ENCODE results near the gene NAA16.

NAA16 gene

DNA sequence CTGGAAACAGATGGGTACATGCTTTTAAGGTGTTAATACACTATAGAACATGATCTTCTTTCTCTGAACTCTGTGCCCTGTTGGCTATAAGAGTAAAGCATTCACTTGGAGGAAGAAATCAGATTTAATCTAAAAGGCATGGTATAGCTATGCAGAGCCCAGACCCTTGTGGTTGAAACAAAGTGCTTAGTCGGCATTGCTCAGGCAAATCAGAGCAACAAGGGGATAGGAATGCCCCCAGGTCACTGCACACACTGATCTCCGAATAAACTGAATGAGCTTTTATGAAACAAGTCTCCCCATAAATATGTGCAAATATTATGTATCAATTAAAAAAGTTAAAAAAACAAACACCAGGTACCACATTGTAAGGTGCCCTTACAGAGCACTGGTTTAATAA, 94.3 kb downstream of the NAA16 start:
- H3K4me3 ChIP-seq (ENCODE audit: low read depth, low read length): no peak overlapping the region
- TF ChIP-seq POLR2A (IDR thresholded peaks at IDR 0.05; ENCODE audit: extremely low read depth, insufficient read length): no peak
- TF ChIP-seq, protein P1, sequence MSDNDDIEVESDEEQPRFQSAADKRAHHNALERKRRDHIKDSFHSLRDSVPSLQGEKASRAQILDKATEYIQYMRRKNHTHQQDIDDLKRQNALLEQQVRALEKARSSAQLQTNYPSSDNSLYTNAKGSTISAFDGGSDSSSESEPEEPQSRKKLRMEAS (IDR thresholded peaks at IDR 0.05; ENCODE audit: low read depth, low read length): no peak
- no peak for TF ChIP-seq MYC (IDR thresholded peaks at IDR 0.05; ENCODE audit: low read depth, low read length)
- TF ChIP-seq, protein P2, sequence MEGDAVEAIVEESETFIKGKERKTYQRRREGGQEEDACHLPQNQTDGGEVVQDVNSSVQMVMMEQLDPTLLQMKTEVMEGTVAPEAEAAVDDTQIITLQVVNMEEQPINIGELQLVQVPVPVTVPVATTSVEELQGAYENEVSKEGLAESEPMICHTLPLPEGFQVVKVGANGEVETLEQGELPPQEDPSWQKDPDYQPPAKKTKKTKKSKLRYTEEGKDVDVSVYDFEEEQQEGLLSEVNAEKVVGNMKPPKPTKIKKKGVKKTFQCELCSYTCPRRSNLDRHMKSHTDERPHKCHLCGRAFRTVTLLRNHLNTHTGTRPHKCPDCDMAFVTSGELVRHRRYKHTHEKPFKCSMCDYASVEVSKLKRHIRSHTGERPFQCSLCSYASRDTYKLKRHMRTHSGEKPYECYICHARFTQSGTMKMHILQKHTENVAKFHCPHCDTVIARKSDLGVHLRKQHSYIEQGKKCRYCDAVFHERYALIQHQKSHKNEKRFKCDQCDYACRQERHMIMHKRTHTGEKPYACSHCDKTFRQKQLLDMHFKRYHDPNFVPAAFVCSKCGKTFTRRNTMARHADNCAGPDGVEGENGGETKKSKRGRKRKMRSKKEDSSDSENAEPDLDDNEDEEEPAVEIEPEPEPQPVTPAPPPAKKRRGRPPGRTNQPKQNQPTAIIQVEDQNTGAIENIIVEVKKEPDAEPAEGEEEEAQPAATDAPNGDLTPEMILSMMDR (IDR thresholded peaks at IDR 0.05; ENCODE audit: low read depth, low read length): no peak
- no peak for DNase-seq (ENCODE audit: low read depth)

DNA sequence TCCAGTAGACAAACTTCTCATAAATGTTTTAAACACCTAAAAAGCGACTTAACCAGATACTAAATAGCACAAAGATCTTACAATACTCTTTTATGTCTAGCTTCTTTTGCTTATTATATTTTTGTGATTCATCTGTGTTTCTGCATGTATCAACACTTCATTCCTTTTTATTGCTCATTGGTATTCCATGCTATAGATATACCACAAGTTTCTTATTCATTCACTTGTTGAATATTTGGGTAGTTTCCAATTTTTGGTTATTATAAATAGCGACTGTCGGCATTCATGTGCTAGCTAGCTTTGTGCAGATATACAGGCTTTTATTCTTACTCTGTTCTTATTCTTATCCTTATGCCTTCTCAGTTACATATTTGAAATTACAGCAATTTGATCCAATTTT, 96.3 kb downstream of the NAA16 start:
- no peak overlapping the region for H3K4me3 ChIP-seq (ENCODE audit: low read depth, low read length)
- no peak for DNase-seq (ENCODE audit: low read depth)
- TF ChIP-seq, protein P2 (IDR thresholded peaks at IDR 0.05; ENCODE audit: low read depth, low read length): no peak
- TF ChIP-seq POLR2A (IDR thresholded peaks at IDR 0.05; ENCODE audit: extremely low read depth, insufficient read length): no peak
- TF ChIP-seq MYC (IDR thresholded peaks at IDR 0.05; ENCODE audit: low read depth, low read length): no peak
- TF ChIP-seq, protein P1 (IDR thresholded peaks at IDR 0.05; ENCODE audit: low read depth, low read length): no peak

DNA sequence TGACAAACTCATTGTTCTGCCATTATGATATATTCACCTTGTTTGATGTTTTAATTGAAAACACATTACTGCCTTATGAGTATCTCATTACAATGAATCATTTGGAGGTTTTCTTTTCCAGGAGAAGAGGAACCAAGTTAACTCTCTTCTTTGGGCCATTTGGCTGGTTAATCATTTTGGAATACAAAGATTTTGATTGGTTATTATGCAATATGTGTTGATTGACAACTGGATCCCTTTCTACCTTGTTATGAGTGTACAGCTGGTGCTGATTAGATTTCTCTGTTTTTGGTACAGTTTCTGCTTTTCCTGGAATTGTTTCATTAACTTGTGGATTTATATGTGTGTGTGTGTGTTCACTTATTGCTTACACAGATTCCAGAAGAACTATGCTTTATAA, 97.1 kb downstream of the NAA16 start:
- TF ChIP-seq, protein P2 (IDR thresholded peaks at IDR 0.05; ENCODE audit: low read depth, low read length): no peak
- TF ChIP-seq, protein P1 (IDR thresholded peaks at IDR 0.05; ENCODE audit: low read depth, low read length): no peak
- no peak overlapping the region for H3K4me3 ChIP-seq (ENCODE audit: low read depth, low read length)
- DNase-seq (ENCODE audit: low read depth): no peak

DNA sequence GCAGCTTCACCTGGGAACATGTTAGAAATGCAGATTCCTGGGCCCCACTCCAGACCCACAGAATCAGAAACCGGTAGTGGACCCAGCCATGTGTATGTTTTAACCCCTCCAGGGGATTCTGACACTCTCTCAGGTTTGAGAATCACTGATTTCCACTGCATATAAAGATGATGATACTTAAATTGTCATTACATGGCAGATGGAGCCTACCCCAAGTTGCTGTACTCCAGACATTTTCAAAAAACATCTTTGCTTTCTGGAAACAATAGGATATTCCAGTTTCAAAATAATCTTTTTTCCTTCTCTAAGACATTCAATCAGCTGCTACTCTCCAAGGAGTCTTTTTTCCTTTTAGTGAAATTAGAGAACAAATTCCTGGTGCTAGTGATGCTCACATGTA, 97.7 kb downstream of the NAA16 start:
- TF ChIP-seq, protein P1 (IDR thresholded peaks at IDR 0.05; ENCODE audit: low read depth, low read length): no peak
- TF ChIP-seq MYC (IDR thresholded peaks at IDR 0.05; ENCODE audit: low read depth, low read length) (no peak), POLR2A (IDR thresholded peaks at IDR 0.05; ENCODE audit: extremely low read depth, insufficient read length) (no peak)
- TF ChIP-seq, protein P2 (IDR thresholded peaks at IDR 0.05; ENCODE audit: low read depth, low read length): no peak
- H3K4me3 ChIP-seq (ENCODE audit: low read depth, low read length): no peak overlapping the region
- no peak for DNase-seq (ENCODE audit: low read depth)

DNA sequence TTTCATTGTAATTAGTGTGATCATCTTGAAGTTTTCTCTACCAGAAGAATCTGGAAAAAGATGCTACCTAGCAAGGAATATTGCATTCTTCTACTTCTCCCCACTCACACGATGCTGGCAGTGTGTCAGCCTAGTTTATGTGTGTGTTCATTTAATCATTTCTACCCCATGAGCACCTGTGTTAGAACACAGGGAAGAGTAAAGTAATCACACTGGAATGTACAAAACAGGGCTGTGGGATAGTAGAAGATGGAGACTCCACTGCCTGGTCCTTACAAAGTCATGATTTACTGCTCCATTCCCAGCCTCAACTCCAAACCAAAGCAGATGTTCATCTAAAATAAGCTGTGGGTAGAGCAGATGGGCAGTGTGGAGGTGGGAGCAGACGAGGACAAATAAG, 98.5 kb downstream of the NAA16 start:
- no peak for DNase-seq (ENCODE audit: low read depth)
- H3K4me3 ChIP-seq (ENCODE audit: low read depth, low read length): no peak overlapping the region
- TF ChIP-seq, protein P2 (IDR thresholded peaks at IDR 0.05; ENCODE audit: low read depth, low read length): no peak
- no peak for TF ChIP-seq MYC (IDR thresholded peaks at IDR 0.05; ENCODE audit: low read depth, low read length)
- TF ChIP-seq, protein P1 (IDR thresholded peaks at IDR 0.05; ENCODE audit: low read depth, low read length): no peak
- TF ChIP-seq POLR2A (IDR thresholded peaks at IDR 0.05; ENCODE audit: extremely low read depth, insufficient read length): no peak

DNA sequence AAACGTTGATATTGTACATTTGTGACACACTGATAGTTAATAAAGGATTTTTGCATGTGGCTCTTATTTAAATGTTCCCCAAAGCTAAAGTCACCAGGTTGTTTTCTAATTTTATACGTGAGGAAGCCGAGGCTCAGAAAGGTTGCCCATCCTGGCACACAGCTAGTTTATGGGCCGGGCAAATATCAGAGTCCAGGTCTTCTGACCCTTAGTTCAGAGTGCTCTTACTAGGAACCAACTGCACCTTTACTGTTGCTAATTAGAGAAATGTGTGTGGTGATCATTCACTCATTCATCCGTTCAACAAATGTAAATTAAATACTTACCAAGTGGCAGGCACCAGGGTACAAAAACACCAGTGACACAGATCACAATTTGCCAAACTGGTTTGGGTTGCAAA, 100.0 kb downstream of the NAA16 start:
- no peak for DNase-seq (ENCODE audit: low read depth)
- no peak overlapping the region for H3K4me3 ChIP-seq (ENCODE audit: low read depth, low read length)
- TF ChIP-seq POLR2A (IDR thresholded peaks at IDR 0.05; ENCODE audit: extremely low read depth, insufficient read length): no peak
- TF ChIP-seq, protein P2 (IDR thresholded peaks at IDR 0.05; ENCODE audit: low read depth, low read length): no peak
- TF ChIP-seq, protein P1 (IDR thresholded peaks at IDR 0.05; ENCODE audit: low read depth, low read length): no peak
- TF ChIP-seq MYC (IDR thresholded peaks at IDR 0.05; ENCODE audit: low read depth, low read length): no peak

All from NB4 (cell line).